Right lung (tissue), 5 donors: ENCODE data around the gene ARHGEF16. TPM values are rescaled to one million over a fixed set of nuclear protein-coding genes. Genes with fewer than 3 reads are reported as not detected.

Experiments used
- DNase-seq, 2 donors: peaks; one replicate each; pipeline ENCODE4 v3.0.0-alpha.2; 2013
- polyA plus RNA-seq, 5 donors: library from polyadenylated mRNA; unstranded; fragments of 120-200 nt; gene quantifications; one replicate each; pipeline versions ENCODE4 v1.2.1 to v1.2.3, GENCODE V29; 2013; ENCODE audit warnings: inconsistent platforms in 1 of 5, low replicate concordance in 1 of 5; ENCODE audit not compliant: insufficient read length in 5 of 5, insufficient read depth in 1 of 5

The ARHGEF16 gene
- polyA plus RNA-seq, 5 donors = 6.3 to 12.1 (median 8.7) TPM

DNA sequence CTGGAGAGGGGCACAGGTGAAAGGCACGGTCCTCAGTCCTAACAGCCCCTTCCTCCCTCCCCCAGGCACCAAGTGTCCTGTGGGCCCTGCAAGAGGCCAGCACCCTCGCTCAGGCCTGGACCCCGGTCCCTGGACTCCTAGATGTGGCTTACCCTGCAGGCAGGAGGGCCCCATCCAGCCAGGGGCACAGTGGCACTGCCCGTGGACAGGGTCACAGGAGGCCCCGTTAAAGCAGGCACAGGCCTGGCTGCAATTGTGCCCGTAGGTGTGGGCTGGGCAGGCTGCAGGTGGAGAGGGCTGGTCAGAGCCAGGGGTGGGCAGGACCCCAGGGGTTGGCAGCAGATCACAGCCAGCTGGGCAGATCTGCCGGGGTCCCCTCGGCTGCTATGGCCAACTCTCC lies 44.5 kb downstream of the ARHGEF16 start:
- DNase-seq = no peak

GRCh38 chr1:3499611-3500010 lies 45.1 kb downstream of the ARHGEF16 start:
- DNase-seq = no peak

- no peak for DNase-seq
These were observed 45.9 kb downstream of the ARHGEF16 start for GRCh38 chr1:3500265-3500835.

- no peak for DNase-seq
These were observed 47.0 kb downstream of the ARHGEF16 start for GRCh38 chr1:3501437-3501836.

- DNase-seq = peak; percentile 38 to 46
These were observed 47.6 kb downstream of the ARHGEF16 start for GRCh38 chr1:3501856-3502640.

- no peak for DNase-seq
These were observed 48.4 kb downstream of the ARHGEF16 start for GRCh38 chr1:3502641-3503524.

DNA sequence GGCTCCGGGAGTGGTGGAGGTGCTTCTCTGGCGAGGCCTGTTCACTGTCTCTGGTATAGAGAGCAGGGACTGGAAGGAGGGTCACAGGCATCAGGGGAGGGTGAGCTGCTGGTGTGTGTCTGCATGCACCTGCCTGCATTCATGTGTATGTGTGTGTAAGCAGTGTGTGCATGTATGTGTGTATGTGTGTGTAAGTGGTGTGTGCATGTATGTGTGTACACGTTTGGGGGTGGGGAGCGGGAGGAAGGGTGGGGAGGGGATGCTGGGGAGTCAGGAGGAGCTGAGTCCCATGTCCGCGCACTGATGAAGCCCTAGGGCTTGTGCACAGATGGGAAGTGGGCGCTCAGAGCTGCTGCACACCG lies 49.0 kb downstream of the ARHGEF16 start:
- DNase-seq = no peak

- DNase-seq = no peak
These were observed 49.8 kb downstream of the ARHGEF16 start for GRCh38 chr1:3504151-3504821.

- no peak for DNase-seq
These were observed 50.3 kb downstream of the ARHGEF16 start for GRCh38 chr1:3504822-3505153.

DNA sequence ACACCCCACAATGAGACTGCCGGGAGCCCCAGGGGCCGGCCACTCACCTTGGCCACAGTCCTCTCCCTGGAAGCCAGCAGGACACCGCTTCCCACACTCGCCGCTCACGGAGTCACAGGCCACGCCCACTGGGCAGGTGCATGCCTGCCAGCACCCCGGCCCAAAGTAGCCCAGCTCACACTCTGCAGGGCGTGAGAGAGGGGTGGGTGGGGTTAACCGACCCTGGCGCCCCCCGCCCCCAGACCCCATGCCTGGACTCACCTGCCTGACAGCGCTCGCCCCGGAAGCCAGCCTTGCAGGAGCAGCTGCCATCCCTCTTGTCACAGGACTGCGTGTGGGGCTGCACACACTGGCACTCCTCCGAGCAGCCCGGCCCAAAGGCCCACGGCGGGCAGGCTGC lies 50.7 kb downstream of the ARHGEF16 start:
- no peak for DNase-seq

- DNase-seq = no peak
These were observed 51.6 kb downstream of the ARHGEF16 start for GRCh38 chr1:3506041-3506440.

DNA sequence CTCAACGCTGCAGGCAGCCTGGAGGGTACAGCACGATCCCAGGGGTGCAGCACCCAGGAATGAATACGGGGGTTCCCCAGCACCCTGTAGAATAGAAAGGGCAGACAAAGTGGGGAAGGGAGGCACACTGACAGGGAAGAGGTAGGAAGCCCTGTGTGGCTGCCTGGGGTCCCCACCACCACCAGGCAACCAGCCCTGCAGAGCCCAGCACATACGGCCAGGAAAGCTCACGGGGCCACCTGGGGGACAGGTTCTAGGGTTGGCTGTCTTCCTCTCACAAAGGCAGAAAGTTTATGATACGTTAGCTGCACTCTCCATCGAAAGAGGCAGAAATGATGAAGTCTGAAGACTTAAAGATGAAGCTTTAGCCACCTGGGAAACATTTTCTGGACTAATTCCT lies 52.5 kb downstream of the ARHGEF16 start:
- DNase-seq = no peak

GRCh38 chr1:3507636-3508275 lies 53.3 kb downstream of the ARHGEF16 start:
- DNase-seq = no peak

DNA sequence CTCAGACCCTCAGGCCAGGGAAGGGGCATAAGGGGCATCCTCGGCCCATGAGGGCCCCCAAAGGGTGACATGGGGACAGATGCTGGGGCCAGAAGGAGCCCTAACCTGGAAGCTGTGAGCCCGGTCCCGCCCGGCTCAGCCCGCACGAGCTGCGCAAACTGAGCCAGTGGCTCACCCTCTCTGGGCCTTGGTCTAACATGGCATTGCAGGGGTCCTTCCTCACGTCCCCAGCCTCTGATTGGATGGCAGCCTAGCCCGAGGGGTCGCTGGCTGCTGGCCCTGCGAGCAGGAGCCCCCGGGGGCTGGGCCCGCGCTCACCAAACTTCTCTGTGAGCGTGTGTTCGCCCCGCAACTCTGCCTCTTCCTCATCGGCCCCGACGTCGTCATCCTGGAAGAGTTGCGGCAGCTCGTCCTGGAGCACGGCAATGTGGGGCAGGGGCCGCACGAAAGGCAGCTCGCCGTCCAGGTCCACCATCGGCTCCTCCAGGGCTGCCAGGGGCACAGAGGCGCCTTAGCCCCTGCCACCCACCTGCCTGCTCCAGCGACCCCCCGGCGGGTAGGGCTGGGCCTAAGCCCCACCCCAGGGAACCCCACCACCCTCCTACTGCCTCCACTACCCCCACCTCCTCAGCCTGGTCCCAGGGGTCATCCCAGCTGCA lies 54.4 kb downstream of the ARHGEF16 start:
- no peak for DNase-seq

GRCh38 chr1:3509721-3510120 lies 55.3 kb downstream of the ARHGEF16 start:
- no peak for DNase-seq

- no peak for DNase-seq
These were observed 55.9 kb downstream of the ARHGEF16 start for GRCh38 chr1:3510136-3510955.

- DNase-seq = no peak
These were observed 56.4 kb downstream of the ARHGEF16 start for GRCh38 chr1:3510956-3511250.

DNA sequence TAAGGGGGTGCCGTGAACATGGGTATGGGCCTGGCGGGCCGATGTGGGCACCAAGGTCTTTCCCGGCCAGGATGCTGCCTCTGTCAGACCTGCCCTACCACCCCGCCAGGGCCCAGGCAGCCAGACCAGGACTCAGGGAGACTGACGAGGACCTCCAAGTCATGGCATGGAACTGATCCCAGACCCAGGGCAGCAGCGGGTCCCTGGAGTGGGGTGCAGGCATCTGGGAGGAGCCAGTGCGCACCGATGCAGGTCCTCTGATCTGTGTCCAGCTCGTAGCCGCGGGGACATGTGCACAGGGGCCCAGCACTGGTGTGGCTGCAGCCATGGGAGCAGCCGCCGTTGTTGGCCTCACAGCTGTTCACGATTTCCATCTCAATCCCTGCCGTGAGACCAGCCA lies 56.8 kb downstream of the ARHGEF16 start:
- DNase-seq = no peak

GRCh38 chr1:3511856-3512255 lies 57.4 kb downstream of the ARHGEF16 start:
- no peak for DNase-seq

DNA sequence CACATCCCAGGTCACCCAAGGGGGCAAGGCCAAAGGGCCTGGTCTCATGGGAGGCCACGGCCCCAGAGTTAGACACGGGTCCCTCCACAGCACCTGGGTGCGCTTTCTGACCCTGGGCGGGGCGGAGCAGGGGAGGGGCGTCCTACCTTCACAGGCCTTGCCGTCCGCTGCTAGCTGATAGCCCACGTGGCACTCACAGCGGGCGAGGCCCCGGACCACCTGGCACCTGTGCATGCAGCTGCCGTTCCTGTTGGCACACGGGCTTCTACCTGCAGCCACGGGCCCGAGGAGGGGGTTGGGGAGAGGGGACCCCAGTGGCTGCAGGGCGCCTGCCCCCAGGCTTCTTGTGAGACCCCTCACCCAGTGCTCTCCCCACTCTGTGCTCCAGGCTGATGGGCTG lies 59.9 kb downstream of the ARHGEF16 start:
- no peak for DNase-seq

DNA sequence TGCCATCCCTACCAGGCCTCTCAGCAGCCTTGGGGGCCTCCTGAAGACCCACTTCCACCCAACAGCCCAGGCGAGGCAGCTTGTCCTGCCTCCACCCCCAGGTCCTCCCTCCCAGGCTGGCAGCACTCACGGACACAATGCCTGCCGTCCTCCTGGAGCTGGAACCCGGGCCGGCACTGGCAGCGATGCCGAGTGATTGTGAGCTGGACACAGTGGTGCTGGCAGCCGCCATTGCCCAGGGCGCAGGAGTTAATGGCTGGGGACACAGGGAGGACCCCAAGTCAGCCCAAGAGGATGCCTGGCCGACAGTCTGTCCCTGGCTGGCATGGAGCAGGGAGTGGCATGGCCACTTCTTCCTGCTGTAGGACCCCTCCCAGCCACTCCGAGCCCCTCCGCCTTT lies 60.8 kb downstream of the ARHGEF16 start:
- no peak for DNase-seq
